ENCODE measurements around the gene RBKS.
"Not testable (repeated sequence)": the region's sequence is repeated elsewhere in the genome, so short reads cannot be mapped to it uniquely, and the experiment has no call there.

Gene RBKS

GRCh38 chr2:27756091-27756490 lies 134.1 kb downstream of the RBKS start:
- no peak for DNase-seq

- DNase-seq = no peak
Observed at GRCh38 chr2:27754831-27755230, 135.4 kb downstream of the RBKS start.

- peak; percentile 70 to 75 for DNase-seq
Observed at GRCh38 chr2:27754138-27754588, 136.0 kb downstream of the RBKS start.

GRCh38 chr2:27752551-27753237 lies 137.5 kb downstream of the RBKS start:
- no peak for DNase-seq

- no peak for DNase-seq
Observed at GRCh38 chr2:27751377-27751776, 138.8 kb downstream of the RBKS start.

GRCh38 chr2:27748803-27749554 lies 141.2 kb downstream of the RBKS start:
- DNase-seq = not testable (repeated sequence)

GRCh38 chr2:27747827-27748352 lies 142.3 kb downstream of the RBKS start:
- no peak for DNase-seq

- no peak for DNase-seq
Observed at GRCh38 chr2:27746325-27746724, 143.9 kb downstream of the RBKS start.

- not testable (repeated sequence) for DNase-seq
Observed at GRCh38 chr2:27745494-27745893, 144.7 kb downstream of the RBKS start.

GRCh38 chr2:27742571-27742970 lies 147.6 kb downstream of the RBKS start:
- DNase-seq = no peak

GRCh38 chr2:27741673-27742072 lies 148.5 kb downstream of the RBKS start:
- no peak for DNase-seq

- DNase-seq = no peak
Observed at GRCh38 chr2:27739058-27739373, 151.2 kb downstream of the RBKS start.

GRCh38 chr2:27738349-27739057 lies 151.7 kb downstream of the RBKS start:
- DNase-seq = no peak

GRCh38 chr2:27737676-27738348 lies 152.4 kb downstream of the RBKS start:
- no peak for DNase-seq

- no peak for DNase-seq
Observed at GRCh38 chr2:27736890-27737204, 153.3 kb downstream of the RBKS start.

GRCh38 chr2:27736031-27736889 lies 153.9 kb downstream of the RBKS start:
- DNase-seq = no peak

GRCh38 chr2:27735263-27735904 lies 154.8 kb downstream of the RBKS start:
- DNase-seq = peak; percentile 20 to 27

- no peak for DNase-seq
Observed at GRCh38 chr2:27734305-27734704, 155.9 kb downstream of the RBKS start.
